GM23338 (cell line): ENCODE data around the gene AQP11. TPM values are rescaled to one million over a fixed set of nuclear protein-coding genes. Genes with fewer than 3 reads are reported as not detected.
"Not testable (repeated sequence)": the region's sequence is repeated elsewhere in the genome, so short reads cannot be mapped to it uniquely, and the experiment has no call there.

Experiments
- ATAC-seq: fragments of 200-7000 bp; cut with Tn5 transposase; 3 replicates; pipeline ENCODE4 v1.9.1; 2020
- DNase-seq: peaks from one replicate; pipeline ENCODE4 v3.0.0-alpha.2; 2015; ENCODE audit warnings: low spot score
- H2AFZ ChIP-seq: fragments of 200-600 bp; sonication (generic); 2 replicates; pipeline ENCODE4 v1.8.0; 2016; ENCODE audit warnings: antibody characterized with exemption, mild to moderate bottlenecking, moderate library complexity
- H3F3A ChIP-seq: fragments of 200-600 bp; sonication (generic); replicated peaks from 2 replicates; pipeline ENCODE4 v1.8.0; 2017; ENCODE audit warnings: antibody characterized with exemption, mixed run types, low read depth
- H3K27ac ChIP-seq: fragments of 200-600 bp; sonication (generic); 2 replicates; pipeline ENCODE4 v1.6.1; 2016; ENCODE audit warnings: low read depth
- H3K27me3 ChIP-seq: fragments of 200-600 bp; sonication (generic); 2 replicates; pipeline ENCODE4 v1.8.0; 2016; ENCODE audit warnings: mild to moderate bottlenecking, mixed run types, moderate library complexity; ENCODE audit not compliant: insufficient read depth
- H3K36me3 ChIP-seq: fragments of 200-600 bp; sonication (generic); 2 replicates; pipeline ENCODE4 v1.8.0; 2016; ENCODE audit warnings: mild to moderate bottlenecking; ENCODE audit not compliant: insufficient read depth
- H3K4me1 ChIP-seq: fragments of 200-600 bp; sonication (generic); 2 replicates; pipeline ENCODE4 v1.8.0; 2016; ENCODE audit warnings: mild to moderate bottlenecking, moderate library complexity; ENCODE audit not compliant: insufficient read depth
- H3K4me2 ChIP-seq: fragments of 200-600 bp; sonication (generic); 2 replicates; pipeline ENCODE4 v1.7.1; 2017; ENCODE audit warnings: mixed run types
- H3K4me3 ChIP-seq: fragments of 200-600 bp; sonication (generic); 2 replicates; pipeline ENCODE4 v1.6.1; 2016; ENCODE audit warnings: mixed run types
- H3K79me2 ChIP-seq: fragments of 200-600 bp; sonication (generic); replicated peaks from 2 replicates; pipeline ENCODE4 v1.8.0; 2017; ENCODE audit warnings: mild to moderate bottlenecking; ENCODE audit not compliant: insufficient read depth
- H3K9me2 ChIP-seq: fragments of 200-600 bp; sonication (generic); 2 replicates; pipeline ENCODE4 v1.8.0; 2017; ENCODE audit not compliant: insufficient read depth
- H4K20me1 ChIP-seq: fragments of 200-600 bp; sonication (generic); replicated peaks from 2 replicates; pipeline ENCODE4 v1.8.0; 2017; ENCODE audit warnings: mild to moderate bottlenecking; ENCODE audit not compliant: insufficient read depth
- H3K27ac Mint-ChIP-seq: 2 replicates; pipeline ENCODE4 v1.8.0; 2020; ENCODE audit warnings: inconsistent platforms, mild to moderate bottlenecking, moderate library complexity, mixed read lengths
- H3K27me3 Mint-ChIP-seq: 3 replicates; pipeline ENCODE4 v1.8.0; 2022; ENCODE audit warnings: low read depth, mild to moderate bottlenecking, moderate library complexity, mixed read lengths, inconsistent platforms; ENCODE audit not compliant: insufficient read depth, poor library complexity
- H3K36me3 Mint-ChIP-seq: 3 replicates; pipeline ENCODE4 v1.8.0; 2021; ENCODE audit warnings: low read depth, mild to moderate bottlenecking, inconsistent platforms, moderate library complexity, mixed read lengths
- H3K4me1 Mint-ChIP-seq: 3 replicates; pipeline ENCODE4 v1.8.0; 2020; ENCODE audit warnings: mild to moderate bottlenecking, inconsistent platforms, mixed read lengths
- H3K4me3 Mint-ChIP-seq: 3 replicates; pipeline ENCODE4 v1.8.0; 2021; ENCODE audit warnings: moderate library complexity, mild to moderate bottlenecking, inconsistent platforms, mixed read lengths
- H3K9me3 Mint-ChIP-seq: 3 replicates; pipeline ENCODE4 v1.8.0; 2020; ENCODE audit warnings: moderate library complexity, mild to moderate bottlenecking, inconsistent platforms, mixed read lengths
- CREB1 ChIP-seq: fragments of 250-450 bp; sonication (Bioruptor Pico); IDR thresholded peaks from 2 replicates; pipeline ENCODE4 v1.5.0; 2020; ENCODE audit warnings: low read depth, mild to moderate bottlenecking, moderate library complexity
- polyA plus RNA-seq: library from polyadenylated mRNA; unstranded; fragments of >200 nt; fragmentation: Nextera tagmentation; extraction: Ambion mirVana; gene quantifications from 2 replicates; pipeline ENCODE4 v1.2.1, GENCODE V29; 2016
- total RNA-seq: library from RNA; depleted of rRNA; stranded (reverse); fragments of >200 nt; shearing (Covaris generic); gene quantifications from 2 replicates; pipeline ENCODE4 v1.2.3, GENCODE V29; 2014
- TF ChIP-seq, protein P1 (sequence below): fragments of 250-450 bp; sonication (Bioruptor Pico); IDR thresholded peaks from 2 replicates; pipeline ENCODE4 v1.5.0; 2020; ENCODE audit warnings: mild to moderate bottlenecking, moderate library complexity
- TF ChIP-seq, protein P2 (sequence below): IDR thresholded peaks from 2 replicates; pipeline ENCODE4 v1.6.1; 2016; ENCODE audit warnings: antibody characterized with exemption

The AQP11 gene
- total and polyA plus RNA-seq, 2 experiments from 2014 or later: 1.8 to 3.4 TPM

DNA sequence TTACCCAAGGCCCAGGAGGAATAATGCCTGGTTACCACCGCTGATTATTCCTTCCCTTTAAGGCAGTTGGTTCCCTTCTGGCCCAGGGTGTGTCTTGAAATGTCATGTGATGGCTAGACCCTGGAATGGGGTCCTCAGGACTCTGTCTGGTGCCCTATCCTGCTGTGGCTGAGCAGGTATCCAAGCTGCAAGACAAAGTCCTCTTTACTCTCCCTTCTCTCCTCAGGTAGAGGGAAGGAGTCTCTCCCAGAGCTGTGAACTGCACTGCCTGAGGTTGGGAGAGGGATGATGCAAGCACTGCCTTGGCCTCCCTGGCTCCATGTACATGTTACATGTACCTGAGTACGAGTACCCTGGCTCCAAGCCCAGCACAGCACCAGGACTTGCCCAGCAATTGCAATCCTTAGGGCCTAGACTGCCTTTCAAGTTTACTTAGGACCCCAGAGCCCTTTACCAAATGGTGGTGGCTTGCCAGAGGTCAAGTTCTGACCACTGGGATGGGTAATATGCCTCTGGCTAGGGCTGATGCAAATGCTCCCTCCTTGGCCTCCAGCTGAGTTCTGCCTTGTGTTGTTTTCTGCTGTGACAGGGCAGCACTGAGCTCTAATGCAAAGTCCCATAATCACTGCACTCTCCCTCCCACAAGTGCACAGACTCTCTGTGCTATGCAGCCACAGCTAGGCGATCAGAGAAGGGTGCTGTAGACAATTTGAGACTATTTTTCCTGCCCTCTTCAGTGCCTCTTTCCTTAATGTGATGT is 20.7 kb upstream of the AQP11 start (continued):
- TF ChIP-seq, protein P1, sequence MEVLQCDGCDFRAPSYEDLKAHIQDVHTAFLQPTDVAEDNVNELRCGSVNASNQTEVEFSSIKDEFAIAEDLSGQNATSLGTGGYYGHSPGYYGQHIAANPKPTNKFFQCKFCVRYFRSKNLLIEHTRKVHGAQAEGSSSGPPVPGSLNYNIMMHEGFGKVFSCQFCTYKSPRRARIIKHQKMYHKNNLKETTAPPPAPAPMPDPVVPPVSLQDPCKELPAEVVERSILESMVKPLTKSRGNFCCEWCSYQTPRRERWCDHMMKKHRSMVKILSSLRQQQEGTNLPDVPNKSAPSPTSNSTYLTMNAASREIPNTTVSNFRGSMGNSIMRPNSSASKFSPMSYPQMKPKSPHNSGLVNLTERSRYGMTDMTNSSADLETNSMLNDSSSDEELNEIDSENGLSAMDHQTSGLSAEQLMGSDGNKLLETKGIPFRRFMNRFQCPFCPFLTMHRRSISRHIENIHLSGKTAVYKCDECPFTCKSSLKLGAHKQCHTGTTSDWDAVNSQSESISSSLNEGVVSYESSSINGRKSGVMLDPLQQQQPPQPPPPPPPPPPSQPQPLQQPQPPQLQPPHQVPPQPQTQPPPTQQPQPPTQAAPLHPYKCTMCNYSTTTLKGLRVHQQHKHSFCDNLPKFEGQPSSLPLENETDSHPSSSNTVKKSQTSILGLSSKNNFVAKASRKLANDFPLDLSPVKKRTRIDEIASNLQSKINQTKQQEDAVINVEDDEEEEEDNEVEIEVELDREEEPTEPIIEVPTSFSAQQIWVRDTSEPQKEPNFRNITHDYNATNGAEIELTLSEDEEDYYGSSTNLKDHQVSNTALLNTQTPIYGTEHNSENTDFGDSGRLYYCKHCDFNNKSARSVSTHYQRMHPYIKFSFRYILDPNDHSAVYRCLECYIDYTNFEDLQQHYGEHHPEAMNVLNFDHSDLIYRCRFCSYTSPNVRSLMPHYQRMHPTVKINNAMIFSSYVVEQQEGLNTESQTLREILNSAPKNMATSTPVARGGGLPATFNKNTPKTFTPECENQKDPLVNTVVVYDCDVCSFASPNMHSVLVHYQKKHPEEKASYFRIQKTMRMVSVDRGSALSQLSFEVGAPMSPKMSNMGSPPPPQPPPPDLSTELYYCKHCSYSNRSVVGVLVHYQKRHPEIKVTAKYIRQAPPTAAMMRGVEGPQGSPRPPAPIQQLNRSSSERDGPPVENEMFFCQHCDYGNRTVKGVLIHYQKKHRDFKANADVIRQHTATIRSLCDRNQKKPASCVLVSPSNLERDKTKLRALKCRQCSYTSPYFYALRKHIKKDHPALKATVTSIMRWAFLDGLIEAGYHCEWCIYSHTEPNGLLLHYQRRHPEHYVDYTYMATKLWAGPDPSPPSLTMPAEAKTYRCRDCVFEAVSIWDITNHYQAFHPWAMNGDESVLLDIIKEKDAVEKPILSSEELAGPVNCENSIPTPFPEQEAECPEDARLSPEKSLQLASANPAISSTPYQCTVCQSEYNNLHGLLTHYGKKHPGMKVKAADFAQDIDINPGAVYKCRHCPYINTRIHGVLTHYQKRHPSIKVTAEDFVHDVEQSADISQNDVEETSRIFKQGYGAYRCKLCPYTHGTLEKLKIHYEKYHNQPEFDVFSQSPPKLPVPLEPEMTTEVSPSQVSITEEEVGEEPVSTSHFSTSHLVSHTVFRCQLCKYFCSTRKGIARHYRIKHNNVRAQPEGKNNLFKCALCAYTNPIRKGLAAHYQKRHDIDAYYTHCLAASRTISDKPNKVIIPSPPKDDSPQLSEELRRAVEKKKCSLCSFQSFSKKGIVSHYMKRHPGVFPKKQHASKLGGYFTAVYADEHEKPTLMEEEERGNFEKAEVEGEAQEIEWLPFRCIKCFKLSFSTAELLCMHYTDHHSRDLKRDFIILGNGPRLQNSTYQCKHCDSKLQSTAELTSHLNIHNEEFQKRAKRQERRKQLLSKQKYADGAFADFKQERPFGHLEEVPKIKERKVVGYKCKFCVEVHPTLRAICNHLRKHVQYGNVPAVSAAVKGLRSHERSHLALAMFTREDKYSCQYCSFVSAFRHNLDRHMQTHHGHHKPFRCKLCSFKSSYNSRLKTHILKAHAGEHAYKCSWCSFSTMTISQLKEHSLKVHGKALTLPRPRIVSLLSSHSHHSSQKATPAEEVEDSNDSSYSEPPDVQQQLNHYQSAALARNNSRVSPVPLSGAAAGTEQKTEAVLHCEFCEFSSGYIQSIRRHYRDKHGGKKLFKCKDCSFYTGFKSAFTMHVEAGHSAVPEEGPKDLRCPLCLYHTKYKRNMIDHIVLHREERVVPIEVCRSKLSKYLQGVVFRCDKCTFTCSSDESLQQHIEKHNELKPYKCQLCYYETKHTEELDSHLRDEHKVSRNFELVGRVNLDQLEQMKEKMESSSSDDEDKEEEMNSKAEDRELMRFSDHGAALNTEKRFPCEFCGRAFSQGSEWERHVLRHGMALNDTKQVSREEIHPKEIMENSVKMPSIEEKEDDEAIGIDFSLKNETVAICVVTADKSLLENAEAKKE (CRISPR knock-in tag): no peak
- no peak for TF ChIP-seq CREB1

DNA sequence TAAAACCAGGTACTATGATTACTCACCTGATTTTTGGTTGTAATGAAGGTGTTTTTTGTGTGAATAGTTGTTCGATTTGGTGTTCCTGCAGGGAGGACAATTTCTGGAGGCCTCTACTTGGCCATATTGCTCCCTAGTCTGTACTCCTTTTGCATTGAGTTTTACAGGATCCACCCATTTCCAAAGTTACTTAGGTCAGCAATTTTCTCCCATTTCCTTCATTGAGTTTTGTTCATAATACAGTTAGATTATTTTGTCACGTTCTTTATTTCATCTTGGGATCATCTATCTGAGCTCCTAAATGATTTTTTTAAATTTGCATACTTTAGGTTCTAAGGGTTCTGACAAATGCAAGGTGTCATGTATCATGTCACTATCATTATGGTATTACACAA is 20.1 kb upstream of the AQP11 start:
- TF ChIP-seq, protein P2, sequence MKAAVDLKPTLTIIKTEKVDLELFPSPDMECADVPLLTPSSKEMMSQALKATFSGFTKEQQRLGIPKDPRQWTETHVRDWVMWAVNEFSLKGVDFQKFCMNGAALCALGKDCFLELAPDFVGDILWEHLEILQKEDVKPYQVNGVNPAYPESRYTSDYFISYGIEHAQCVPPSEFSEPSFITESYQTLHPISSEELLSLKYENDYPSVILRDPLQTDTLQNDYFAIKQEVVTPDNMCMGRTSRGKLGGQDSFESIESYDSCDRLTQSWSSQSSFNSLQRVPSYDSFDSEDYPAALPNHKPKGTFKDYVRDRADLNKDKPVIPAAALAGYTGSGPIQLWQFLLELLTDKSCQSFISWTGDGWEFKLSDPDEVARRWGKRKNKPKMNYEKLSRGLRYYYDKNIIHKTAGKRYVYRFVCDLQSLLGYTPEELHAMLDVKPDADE: no peak
- Mint-ChIP-seq H3K27me3 (peaks cover 7% of the 10 kb centered on the region), H3K27ac (no peak overlapping the region), H3K4me3 (no peak overlapping the region), H3K9me3 (peaks cover 3% of the 10 kb centered on the region; the same call in 1 of the 3 replicates), H3K4me1 (peaks cover 36% of the 10 kb centered on the region), H3K36me3 (no peaks in the 10 kb centered on the region)
- no peaks in the 10 kb centered on the region for H3K27me3 ChIP-seq
- no peaks in the 10 kb centered on the region for H3F3A ChIP-seq
- H3K4me1 ChIP-seq: peaks cover 31% of the 10 kb centered on the region
- H4K20me1 ChIP-seq: no peaks in the 10 kb centered on the region
- H3K4me2 ChIP-seq: no peak overlapping the region
- H3K36me3 ChIP-seq: no peaks in the 10 kb centered on the region
- H3K4me3 ChIP-seq: no peak overlapping the region
- H3K27ac ChIP-seq: no peak overlapping the region
- ATAC-seq: no peak
- peaks cover 5% of the 10 kb centered on the region; the same call in 1 of the 2 replicates for H3K9me2 ChIP-seq
- no peak for DNase-seq
- peak overlapping the region; percentile 28; the same call in 1 of the 2 replicates for H2AFZ ChIP-seq
- H3K79me2 ChIP-seq: no peaks in the 10 kb centered on the region

DNA sequence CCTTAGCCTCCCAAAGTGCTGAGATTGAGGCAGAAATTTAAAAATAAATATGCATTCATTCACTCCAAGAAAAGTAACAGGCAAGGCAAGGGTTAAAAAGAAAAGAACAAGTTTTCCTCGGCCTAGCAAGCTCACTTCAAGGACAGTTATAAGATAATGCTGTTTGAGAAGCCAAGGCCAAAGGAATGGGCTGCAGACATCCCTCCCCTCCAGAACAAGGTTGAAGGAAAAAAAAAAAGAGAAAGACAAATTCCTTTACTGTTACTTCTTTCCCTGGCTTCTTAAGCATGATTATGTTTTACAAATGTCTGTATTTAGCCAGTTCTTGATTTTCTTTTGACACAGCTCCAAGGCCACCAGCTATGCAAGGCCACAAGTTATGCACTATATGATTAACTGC is 18.9 kb upstream of the AQP11 start:
- not testable (repeated sequence) for H3K27ac Mint-ChIP-seq, H3K4me3 Mint-ChIP-seq, ATAC-seq

DNA sequence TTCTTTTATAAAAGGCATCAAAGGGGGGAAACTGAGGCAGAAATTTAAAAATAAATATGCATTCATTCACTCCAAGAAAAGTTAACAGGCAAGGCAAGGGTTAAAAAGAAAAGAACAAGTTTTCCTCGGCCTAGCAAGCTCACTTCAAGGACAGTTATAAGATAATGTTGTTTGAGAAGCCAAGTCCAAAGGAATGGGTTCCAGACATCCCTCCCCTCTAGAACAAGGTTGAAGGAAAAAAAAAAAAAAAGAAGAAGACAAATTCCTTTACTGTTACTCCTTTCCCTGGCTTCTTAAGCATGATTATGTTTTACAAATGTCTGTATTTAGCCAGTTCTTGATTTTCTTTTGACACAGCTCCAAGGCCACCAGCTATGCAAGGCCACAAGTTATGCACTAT is 14.3 kb upstream of the AQP11 start:
- not testable (repeated sequence) for H3K27ac ChIP-seq, H3K36me3 ChIP-seq, H3K27me3 ChIP-seq, H3K27ac Mint-ChIP-seq, H3K9me2 ChIP-seq, H3F3A ChIP-seq, H2AFZ ChIP-seq, H3K79me2 ChIP-seq, H3K4me3 Mint-ChIP-seq, DNase-seq, H3K27me3 Mint-ChIP-seq, ATAC-seq, H3K4me2 ChIP-seq, H4K20me1 ChIP-seq, H3K4me3 ChIP-seq
- Mint-ChIP-seq H3K36me3 (peaks cover 23% of the 10 kb centered on the region), H3K9me3 (peaks cover 30% of the 10 kb centered on the region), H3K4me1 (peaks cover 26% of the 10 kb centered on the region)
- peaks cover 21% of the 10 kb centered on the region for H3K4me1 ChIP-seq

More for the DNA sequence above, 18.9 kb upstream of the AQP11 start:
- H4K20me1 ChIP-seq, H3K36me3 ChIP-seq, H3K27me3 Mint-ChIP-seq, H3K27ac ChIP-seq, H3K79me2 ChIP-seq, H3K27me3 ChIP-seq, H3K4me3 ChIP-seq, H3K9me2 ChIP-seq, DNase-seq, H3K9me3 Mint-ChIP-seq, H3F3A ChIP-seq, H3K4me2 ChIP-seq, H3K36me3 Mint-ChIP-seq, H2AFZ ChIP-seq: not testable (repeated sequence)
- peaks cover 37% of the 10 kb centered on the region for H3K4me1 Mint-ChIP-seq
- peaks cover 31% of the 10 kb centered on the region for H3K4me1 ChIP-seq
